GM20431 (cell line): Measurements from ENCODE around the gene ZNF488.

Experiments
- in situ Hi-C: fragments of 300-500 bp; cut with MseI, MboI; formaldehyde crosslinking; loops from one replicate; pipeline ENCODE4 v1.15.0; 2020; ENCODE audit warnings: low sequenced_read_pairs; ENCODE audit not compliant: unreplicated experiment

Gene ZNF488

DNA sequence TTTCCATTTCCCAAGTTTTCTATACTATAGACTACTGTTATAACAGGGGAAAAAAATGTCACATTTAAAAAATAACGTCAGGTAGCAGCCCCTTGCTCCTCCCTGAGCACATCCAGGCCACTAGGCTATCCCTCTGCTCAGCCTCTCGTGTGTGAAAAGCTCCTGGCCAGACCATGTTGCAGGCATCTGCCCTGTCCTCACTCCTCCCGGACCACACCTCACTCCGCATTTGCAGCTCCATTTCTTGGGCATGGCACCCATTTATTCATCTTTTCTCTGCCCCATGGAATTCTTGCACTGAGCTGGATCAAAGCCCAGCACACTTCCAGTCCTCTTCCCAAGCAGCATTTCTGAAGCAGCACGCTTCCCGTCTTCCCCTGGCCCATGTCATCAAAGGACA lies 63.3 kb downstream of the ZNF488 start:
- in situ Hi-C loops: no loop called here

GRCh38 chr10:47319784-47320183 lies 64.3 kb downstream of the ZNF488 start:
- in situ Hi-C loops: no loop called here

- in situ Hi-C loops: no loop called here
Observed at GRCh38 chr10:47318706-47319105, 65.4 kb downstream of the ZNF488 start.

DNA sequence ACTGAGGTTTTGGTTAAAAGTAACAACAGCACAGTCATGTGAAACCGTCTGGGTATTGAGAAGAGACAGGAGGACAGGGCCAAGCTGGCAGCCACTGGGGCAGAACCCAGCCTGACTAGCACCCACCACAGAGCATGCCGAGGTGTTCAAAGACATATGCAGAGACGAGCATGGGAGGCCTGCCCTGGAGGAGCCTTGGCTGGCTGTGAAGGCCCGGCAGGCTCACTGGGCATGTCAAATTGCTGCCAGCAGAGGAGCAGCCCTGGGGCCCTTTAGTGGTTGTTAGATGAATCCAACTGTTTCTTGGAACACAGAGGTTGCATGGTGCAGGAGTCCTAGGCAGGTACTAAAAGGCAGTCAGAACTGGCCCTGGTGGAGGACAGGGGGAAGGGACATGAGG lies 66.8 kb downstream of the ZNF488 start:
- in situ Hi-C loops: no loop called here

DNA sequence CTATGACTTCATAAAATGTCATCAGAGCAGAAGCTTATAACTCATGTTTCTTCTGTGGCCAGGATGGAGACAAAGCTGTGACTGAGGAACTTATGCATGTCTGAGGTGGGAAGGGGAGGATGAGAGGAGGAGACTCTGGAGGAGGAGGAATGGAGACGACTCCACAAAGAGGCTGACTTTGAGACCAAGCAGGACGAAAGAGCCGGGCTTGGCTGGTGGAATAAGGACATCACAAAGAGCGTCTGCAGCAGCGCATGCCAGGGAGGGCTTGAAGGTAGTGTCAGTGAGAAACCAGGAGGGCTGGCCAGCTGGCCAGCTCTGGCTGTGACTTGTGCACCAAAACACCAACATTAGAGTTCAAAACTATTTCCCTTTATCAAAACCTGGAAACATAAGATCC lies 68.0 kb downstream of the ZNF488 start:
- in situ Hi-C loops: no loop called here
